Astrocyte of the spinal cord (primary cell): ENCODE results near the gene TACC2.
"Not testable (repeated sequence)": the region's sequence is repeated elsewhere in the genome, so short reads cannot be mapped to it uniquely, and the experiment has no call there.

Experiments
- DNase-seq: peaks from one replicate; pipeline ENCODE4 v3.0.0; 2011; ENCODE audit warnings: low read depth, low spot score
- H3K4me3 ChIP-seq: 2 replicates; pipeline ENCODE4 v1.5.1; 2011; ENCODE audit warnings: low read depth, mild to moderate bottlenecking, low read length, moderate library complexity
- in situ Hi-C: cut with HindIII; loops from 2 replicates; pipeline ENCODE4 v1.10.0; 2017; ENCODE audit warnings: low sequenced_read_pairs
- TF ChIP-seq, protein P1 (sequence below): IDR thresholded peaks from 2 replicates; pipeline ENCODE4 v1.5.1; 2012; ENCODE audit warnings: low read depth, mild to moderate bottlenecking, low read length, inconsistent platforms

The TACC2 gene

DNA sequence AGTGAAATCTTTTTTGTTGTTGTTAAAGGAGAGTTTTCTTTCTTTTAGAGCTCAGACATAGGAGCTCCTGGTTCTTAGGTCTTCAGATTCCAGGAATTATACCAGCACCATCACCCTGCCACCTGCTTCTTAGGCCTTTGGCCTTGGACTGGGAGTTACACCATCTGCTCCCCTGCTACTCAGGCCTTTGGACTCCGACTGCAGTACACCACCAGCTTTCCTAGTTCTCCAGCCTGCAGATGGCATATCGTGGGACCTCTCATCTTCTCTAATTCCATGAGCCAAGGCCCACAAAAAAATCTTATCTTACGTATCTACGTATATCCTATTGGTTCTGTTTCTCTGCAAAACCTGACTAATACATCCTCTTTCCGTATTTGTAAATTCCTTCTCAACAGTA, 5.1 kb upstream of the TACC2 start:
- no peak overlapping the region for H3K4me3 ChIP-seq

DNA sequence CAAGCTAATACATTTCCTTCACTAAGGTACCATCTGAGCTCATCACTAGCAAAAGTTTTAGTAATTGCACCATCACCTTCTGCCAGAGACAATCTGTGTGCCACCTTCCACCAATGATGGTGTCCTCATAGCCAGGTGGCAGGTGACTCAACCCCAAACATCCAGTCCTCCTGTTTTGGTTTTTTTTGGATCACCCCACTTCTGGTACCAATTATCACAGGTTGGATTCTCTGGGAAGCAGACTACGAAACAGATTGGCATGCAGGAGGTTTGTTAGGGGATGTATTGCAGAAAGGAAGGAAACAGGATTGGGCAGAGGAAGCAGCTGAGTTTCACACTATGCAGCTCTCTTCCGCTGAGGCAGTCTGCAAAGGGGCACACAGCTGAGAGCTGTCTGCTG, 4.5 kb upstream of the TACC2 start:
- in situ Hi-C loops, result no loop called here
- no peak overlapping the region for H3K4me3 ChIP-seq
- DNase-seq, result no peak
- TF ChIP-seq, protein P1, sequence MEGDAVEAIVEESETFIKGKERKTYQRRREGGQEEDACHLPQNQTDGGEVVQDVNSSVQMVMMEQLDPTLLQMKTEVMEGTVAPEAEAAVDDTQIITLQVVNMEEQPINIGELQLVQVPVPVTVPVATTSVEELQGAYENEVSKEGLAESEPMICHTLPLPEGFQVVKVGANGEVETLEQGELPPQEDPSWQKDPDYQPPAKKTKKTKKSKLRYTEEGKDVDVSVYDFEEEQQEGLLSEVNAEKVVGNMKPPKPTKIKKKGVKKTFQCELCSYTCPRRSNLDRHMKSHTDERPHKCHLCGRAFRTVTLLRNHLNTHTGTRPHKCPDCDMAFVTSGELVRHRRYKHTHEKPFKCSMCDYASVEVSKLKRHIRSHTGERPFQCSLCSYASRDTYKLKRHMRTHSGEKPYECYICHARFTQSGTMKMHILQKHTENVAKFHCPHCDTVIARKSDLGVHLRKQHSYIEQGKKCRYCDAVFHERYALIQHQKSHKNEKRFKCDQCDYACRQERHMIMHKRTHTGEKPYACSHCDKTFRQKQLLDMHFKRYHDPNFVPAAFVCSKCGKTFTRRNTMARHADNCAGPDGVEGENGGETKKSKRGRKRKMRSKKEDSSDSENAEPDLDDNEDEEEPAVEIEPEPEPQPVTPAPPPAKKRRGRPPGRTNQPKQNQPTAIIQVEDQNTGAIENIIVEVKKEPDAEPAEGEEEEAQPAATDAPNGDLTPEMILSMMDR, result no peak

More for the DNA sequence above, 5.1 kb upstream of the TACC2 start:
- in situ Hi-C loops, result no loop called here
- no peak for DNase-seq
- TF ChIP-seq, protein P1, result no peak

DNA sequence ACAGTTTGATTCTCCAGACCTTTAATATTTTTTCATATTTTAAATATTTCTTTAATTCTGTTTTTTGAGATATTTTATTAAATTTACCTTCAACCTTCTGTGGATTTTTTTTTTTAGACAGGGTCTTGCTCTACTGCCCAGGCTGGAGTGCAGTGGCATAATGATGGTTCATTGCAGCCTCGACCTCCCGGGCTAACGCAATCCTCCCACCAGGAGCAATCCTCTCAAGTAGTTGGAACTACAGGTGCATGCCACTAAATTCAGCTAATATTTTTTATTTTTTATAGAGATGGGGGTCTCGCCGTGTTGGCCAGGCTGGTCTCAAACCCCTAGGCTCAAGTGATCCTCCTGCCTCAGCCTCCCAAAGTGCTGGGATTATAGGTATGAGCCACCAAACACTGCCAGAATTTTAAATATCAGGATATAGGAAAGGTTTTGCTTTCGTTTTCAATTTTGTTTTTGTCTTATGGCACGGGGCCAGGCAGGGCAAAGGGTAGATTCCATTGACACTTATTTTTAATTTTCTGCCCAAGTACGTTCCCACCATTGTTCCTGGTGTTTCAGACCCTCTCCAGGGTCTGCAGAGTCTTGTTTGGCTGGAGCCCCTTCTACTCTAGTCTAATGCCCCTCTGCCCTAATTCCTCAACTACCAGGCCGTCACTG, 1.2 kb downstream of the TACC2 start:
- TF ChIP-seq, protein P1, result no peak
- in situ Hi-C loops, result no loop called here
- H3K4me3 ChIP-seq, result no peak overlapping the region
- DNase-seq, result no peak

DNA sequence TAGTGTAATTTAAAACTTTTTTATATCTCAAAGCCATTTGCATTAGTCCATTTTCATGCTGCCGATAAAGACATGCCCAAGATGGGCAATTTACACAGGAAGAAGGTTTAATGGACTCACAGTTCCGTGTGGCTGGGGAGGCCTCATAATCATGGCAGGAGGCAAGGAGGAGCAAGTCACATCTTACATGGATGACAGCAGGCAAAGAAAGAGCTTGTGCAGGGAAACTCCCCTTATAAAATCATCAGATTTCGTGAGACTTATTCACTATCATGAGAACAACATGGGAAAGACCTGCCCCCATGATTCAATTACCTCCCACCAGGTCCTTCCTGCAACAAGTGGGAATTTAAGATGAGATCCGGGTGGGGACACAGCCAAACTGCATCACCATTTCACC, 2.8 kb downstream of the TACC2 start:
- H3K4me3 ChIP-seq, in situ Hi-C loops: not testable (repeated sequence)

DNA sequence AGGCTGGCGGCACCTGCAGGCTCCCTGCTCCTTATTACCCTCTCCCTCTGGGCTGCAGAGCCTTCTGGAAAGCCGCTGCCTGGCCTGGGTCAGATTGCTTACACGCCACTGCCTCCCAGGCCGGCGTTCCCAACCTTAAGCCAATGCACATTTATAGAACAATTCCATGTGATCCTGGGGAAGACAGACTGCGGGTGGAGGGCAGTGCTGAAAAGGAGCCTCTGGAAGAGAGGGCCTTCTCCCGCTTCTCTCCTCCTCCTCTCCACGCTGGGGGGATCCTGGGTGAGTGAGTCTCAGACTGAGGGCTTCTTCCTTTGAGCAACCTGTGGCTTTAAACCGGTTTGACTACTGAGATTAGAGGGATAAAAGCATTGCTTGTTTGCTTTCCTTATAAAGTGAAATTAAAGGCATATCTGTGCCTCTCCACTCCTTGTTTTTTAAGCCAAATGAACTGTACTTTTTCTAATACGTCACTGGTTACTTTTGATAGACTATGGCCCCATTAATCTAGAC, 5.5 kb downstream of the TACC2 start:
- in situ Hi-C loops, result no loop called here
- no peak for DNase-seq
- H3K4me3 ChIP-seq, result no peak overlapping the region
- TF ChIP-seq, protein P1, result no peak

More for the DNA sequence above, 2.8 kb downstream of the TACC2 start:
- not testable (repeated sequence) for DNase-seq

DNA sequence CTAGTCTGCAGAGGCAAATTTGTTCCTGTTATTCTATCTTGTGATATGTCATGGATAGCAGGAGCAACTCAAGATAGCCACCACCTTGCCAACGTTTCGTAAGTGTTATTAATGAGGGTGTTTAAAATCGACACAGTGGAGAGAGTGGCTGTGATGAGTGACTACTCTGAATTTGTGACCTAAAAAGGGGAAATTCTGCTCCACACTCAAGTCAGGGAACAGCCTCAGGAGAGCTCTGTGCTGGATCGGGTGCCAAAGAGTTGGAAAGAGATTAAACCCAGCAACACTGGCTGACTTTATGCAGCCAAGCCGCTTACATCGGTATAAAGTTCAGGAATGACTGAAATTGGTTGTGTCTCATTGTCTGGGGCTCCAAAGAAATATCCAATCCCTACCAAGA, 9.5 kb downstream of the TACC2 start:
- DNase-seq, result no peak
- H3K4me3 ChIP-seq, result no peak overlapping the region
- in situ Hi-C loops, result no loop called here
- TF ChIP-seq, protein P1, result no peak

DNA sequence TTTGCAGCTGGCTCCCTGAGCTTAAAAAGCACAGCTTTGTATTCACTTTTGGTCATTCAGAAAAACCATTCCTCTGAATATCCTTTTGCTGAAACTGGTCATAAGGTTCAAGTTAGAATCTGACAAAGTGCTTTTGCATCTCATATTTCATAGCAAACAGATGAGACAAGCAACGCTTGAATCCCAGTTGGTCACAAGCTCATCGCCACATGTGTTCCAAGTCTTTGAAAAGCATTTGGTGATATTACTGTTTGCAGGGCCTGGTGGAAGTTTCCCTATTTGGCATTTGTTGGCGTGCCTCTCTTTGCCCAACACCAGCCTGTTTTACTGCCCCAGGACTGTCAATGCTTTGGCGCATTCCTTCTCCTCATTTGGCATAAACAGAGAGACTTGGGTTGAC, 10.3 kb downstream of the TACC2 start:
- DNase-seq, result no peak
- no peak overlapping the region for H3K4me3 ChIP-seq
- in situ Hi-C loops, result no loop called here
- TF ChIP-seq, protein P1, result no peak
